WTC11 (cell line): ENCODE results near the gene MEF2D. TPM values are rescaled to one million over a fixed set of nuclear protein-coding genes. Genes with fewer than 3 reads are reported as not detected.

Source experiments
- ATAC-seq: fragments of 200-7000 bp; cut with Tn5 transposase; 2 replicates; pipeline ENCODE4 v1.10.0; 2021; ENCODE audit warnings: mild to moderate bottlenecking, moderate library complexity
- CTCF ChIA-PET: fragments of 300-600 bp; sonication (Branson Sonifier 250); formaldehyde crosslinking; loops from one replicate; lab custom pipeline; 2021; ENCODE audit warnings: antibody characterized with exemption; lab: Charles Lee
- POLR2A ChIA-PET: fragments of 350-600 bp; sonication (Branson Sonifier 250); formaldehyde crosslinking; loops from one replicate; lab custom pipeline; 2021; ENCODE audit warnings: antibody characterized with exemption; lab: Charles Lee
- DNase-seq: peaks from one replicate; pipeline ENCODE4 v3.0.0; 2021; ENCODE audit warnings: low spot score
- H3K27ac Mint-ChIP-seq: 2 replicates; pipeline ENCODE4 v1.8.0; 2021; ENCODE audit warnings: mixed read lengths
- H3K27me3 Mint-ChIP-seq: 2 replicates; pipeline ENCODE4 v1.8.0; 2021; ENCODE audit warnings: low read depth, mild to moderate bottlenecking, moderate library complexity, mixed read lengths
- H3K36me3 Mint-ChIP-seq: 2 replicates; pipeline ENCODE4 v1.8.0; 2021; ENCODE audit warnings: mixed read lengths
- H3K4me1 Mint-ChIP-seq: 2 replicates; pipeline ENCODE4 v1.8.0; 2022; ENCODE audit warnings: mixed read lengths
- H3K4me3 Mint-ChIP-seq: 2 replicates; pipeline ENCODE4 v1.8.0; 2021; ENCODE audit warnings: mild to moderate bottlenecking, moderate library complexity, mixed read lengths
- H3K9me3 Mint-ChIP-seq: 2 replicates; pipeline ENCODE4 v1.8.0; 2021; ENCODE audit warnings: mixed read lengths
- AR ChIP-seq: fragments of 250-450 bp; sonication (Bioruptor Pico); IDR thresholded peaks from 2 replicates; pipeline ENCODE4 v1.9.0; 2021; ENCODE audit warnings: mild to moderate bottlenecking
- ATF2 ChIP-seq: sonication (generic); formaldehyde crosslinking; IDR thresholded peaks from 2 replicates; pipeline ENCODE4 v1.8.1; 2022; ENCODE audit warnings: low read depth, missing genetic modification reagents, borderline replicate concordance
- CTCF ChIP-seq: fragments of 200-600 bp; IDR thresholded peaks from 2 replicates; pipeline ENCODE4 v1.8.0; 2022; ENCODE audit warnings: antibody characterized with exemption
- E2F1 ChIP-seq: sonication (generic); formaldehyde crosslinking; IDR thresholded peaks from 2 replicates; pipeline ENCODE4 v1.8.0; 2022; ENCODE audit warnings: mild to moderate bottlenecking, missing genetic modification reagents
- ELF4 ChIP-seq: sonication (generic); formaldehyde crosslinking; IDR thresholded peaks from 2 replicates; pipeline ENCODE4 v1.8.1; 2022; ENCODE audit warnings: low read depth, mild to moderate bottlenecking, moderate library complexity, missing genetic modification reagents
- JUN ChIP-seq: sonication (generic); formaldehyde crosslinking; IDR thresholded peaks from 2 replicates; pipeline ENCODE4 v1.8.0; 2023; ENCODE audit warnings: mild to moderate bottlenecking, missing genetic modification reagents
- PRDM15 ChIP-seq: sonication (generic); formaldehyde crosslinking; IDR thresholded peaks from 2 replicates; pipeline ENCODE4 v1.8.0; 2022; ENCODE audit warnings: missing genetic modification reagents
- PREB ChIP-seq: sonication (generic); formaldehyde crosslinking; IDR thresholded peaks from 2 replicates; pipeline ENCODE4 v1.8.1; 2022; ENCODE audit warnings: mild to moderate bottlenecking, missing genetic modification reagents, moderate library complexity, borderline replicate concordance
- TEAD4 ChIP-seq: sonication (generic); formaldehyde crosslinking; IDR thresholded peaks from 2 replicates; pipeline ENCODE4 v1.8.0; 2022; ENCODE audit warnings: mild to moderate bottlenecking, missing genetic modification reagents
- ZNF671 ChIP-seq: fragments of 250-450 bp; sonication (Bioruptor Pico); IDR thresholded peaks from 2 replicates; pipeline ENCODE4 v1.8.0; 2021; ENCODE audit warnings: mild to moderate bottlenecking
- total RNA-seq: library from RNA; stranded (reverse); gene quantifications from 3 replicates; pipeline ENCODE4 v1.2.3, GENCODE V29; 2021
- TF ChIP-seq, protein P1 (sequence below): sonication (generic); formaldehyde crosslinking; IDR thresholded peaks from 2 replicates; pipeline ENCODE4 v1.8.1; 2022; ENCODE audit warnings: low read depth, mild to moderate bottlenecking, moderate library complexity, missing genetic modification reagents, borderline replicate concordance

MEF2D gene
- total RNA-seq, 1 experiment from 2014 or later, result 24.1 TPM

- CTCF ChIA-PET, result interaction anchor here (0.6 to 10.1 kb wide), 11 partner anchors 10 to 205 kb away, joined by 3 to 200 read pairs (median 5); no protein-coding TSS in a partner anchor
These were observed 71.1 kb downstream of the MEF2D start for GRCh38 chr1:156429313-156430060.

DNA sequence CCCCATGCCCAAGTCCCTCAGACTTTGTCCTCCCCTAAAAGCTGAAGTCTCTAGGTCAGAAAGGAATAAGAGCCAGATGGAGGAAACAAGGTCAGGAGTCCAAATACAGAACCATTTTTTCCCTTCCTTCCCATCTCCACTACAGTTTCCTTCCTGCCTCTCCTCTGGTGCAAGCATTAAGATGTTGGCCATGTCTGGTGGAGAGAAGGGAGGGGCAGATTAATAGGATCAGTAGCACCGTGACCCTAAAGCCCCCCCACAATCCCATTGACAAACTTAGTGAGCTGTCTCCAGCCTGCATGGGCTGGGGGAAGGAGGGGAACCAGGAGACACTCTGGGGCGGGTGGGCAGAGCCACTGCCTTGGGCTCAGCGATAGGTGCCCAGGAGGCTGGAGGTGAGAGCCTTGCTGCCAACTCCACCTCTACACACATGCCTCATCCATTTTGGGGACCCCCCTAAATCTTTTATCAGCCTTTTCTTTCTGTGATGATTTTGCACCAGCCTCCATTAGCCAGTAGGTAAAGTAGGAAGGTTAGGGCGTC, 71.8 kb downstream of the MEF2D start:
- no peak for DNase-seq
- Mint-ChIP-seq H3K27me3 (peaks cover 100% of the 10 kb centered on the region), H3K36me3 (no peaks in the 10 kb centered on the region), H3K9me3 (no peaks in the 10 kb centered on the region), H3K27ac (no peak overlapping the region), H3K4me1 (peaks cover 48% of the 10 kb centered on the region), H3K4me3 (peak overlapping the region; percentile 58)
- ChIA-PET POLR2A (no interaction called here), CTCF (interaction anchor here (0.6 to 10.1 kb wide), 6 partner anchors 9 to 204 kb away, joined by 3 to 200 read pairs (median 15); no protein-coding TSS in a partner anchor)
- no peak for ATAC-seq
- TF ChIP-seq JUN (CRISPR knock-in tag), result no peak
- no peak for TF ChIP-seq CTCF
- TF ChIP-seq ATF2 (CRISPR knock-in tag), result no peak
- TF ChIP-seq AR, result no peak
- no peak for TF ChIP-seq ELF4 (CRISPR knock-in tag)
- TF ChIP-seq, protein P1, sequence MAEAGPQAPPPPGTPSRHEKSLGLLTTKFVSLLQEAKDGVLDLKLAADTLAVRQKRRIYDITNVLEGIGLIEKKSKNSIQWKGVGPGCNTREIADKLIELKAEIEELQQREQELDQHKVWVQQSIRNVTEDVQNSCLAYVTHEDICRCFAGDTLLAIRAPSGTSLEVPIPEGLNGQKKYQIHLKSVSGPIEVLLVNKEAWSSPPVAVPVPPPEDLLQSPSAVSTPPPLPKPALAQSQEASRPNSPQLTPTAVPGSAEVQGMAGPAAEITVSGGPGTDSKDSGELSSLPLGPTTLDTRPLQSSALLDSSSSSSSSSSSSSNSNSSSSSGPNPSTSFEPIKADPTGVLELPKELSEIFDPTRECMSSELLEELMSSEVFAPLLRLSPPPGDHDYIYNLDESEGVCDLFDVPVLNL (CRISPR knock-in tag), result no peak
- TF ChIP-seq TEAD4 (CRISPR knock-in tag), result no peak
- no peak for TF ChIP-seq PREB (CRISPR knock-in tag)
- TF ChIP-seq ZNF671, result no peak

More at GRCh38 chr1:156429313-156430060, 71.1 kb downstream of the MEF2D start:
- ATAC-seq (peak; percentile 11), DNase-seq (no peak)
- Mint-ChIP-seq H3K4me1 (peaks cover 46% of the 10 kb centered on the region), H3K9me3 (no peaks in the 10 kb centered on the region), H3K4me3 (peak overlapping the region; percentile 58), H3K27me3 (peaks cover 100% of the 10 kb centered on the region), H3K36me3 (no peaks in the 10 kb centered on the region), H3K27ac (no peak overlapping the region)
- POLR2A ChIA-PET, result interaction anchor here (2.0 kb wide), 1 partner anchor 8 kb away, joined by 7 read pairs; no protein-coding TSS in a partner anchor
- no peak for TF ChIP-seq E2F1 (CRISPR knock-in tag)
- 0 out of 2 replicates have a peak, but pooled peaks have one; percentile 0 for TF ChIP-seq PRDM15 (CRISPR knock-in tag)
